Left forelimb (tissue), 1 donor: Measurements from ENCODE around the gene SIPA1L3.

Experiments used
- DNase-seq: peaks from one replicate; pipeline ENCODE4 v3.0.0-alpha.2; 2018; ENCODE audit warnings: low spot score

SIPA1L3 gene

GRCh38 chr19:38072776-38073750 lies 166.1 kb downstream of the SIPA1L3 start:
- no peak for DNase-seq

GRCh38 chr19:38073841-38074685 lies 167.1 kb downstream of the SIPA1L3 start:
- DNase-seq: no peak

GRCh38 chr19:38076337-38076736 lies 169.3 kb downstream of the SIPA1L3 start:
- no peak for DNase-seq

DNA sequence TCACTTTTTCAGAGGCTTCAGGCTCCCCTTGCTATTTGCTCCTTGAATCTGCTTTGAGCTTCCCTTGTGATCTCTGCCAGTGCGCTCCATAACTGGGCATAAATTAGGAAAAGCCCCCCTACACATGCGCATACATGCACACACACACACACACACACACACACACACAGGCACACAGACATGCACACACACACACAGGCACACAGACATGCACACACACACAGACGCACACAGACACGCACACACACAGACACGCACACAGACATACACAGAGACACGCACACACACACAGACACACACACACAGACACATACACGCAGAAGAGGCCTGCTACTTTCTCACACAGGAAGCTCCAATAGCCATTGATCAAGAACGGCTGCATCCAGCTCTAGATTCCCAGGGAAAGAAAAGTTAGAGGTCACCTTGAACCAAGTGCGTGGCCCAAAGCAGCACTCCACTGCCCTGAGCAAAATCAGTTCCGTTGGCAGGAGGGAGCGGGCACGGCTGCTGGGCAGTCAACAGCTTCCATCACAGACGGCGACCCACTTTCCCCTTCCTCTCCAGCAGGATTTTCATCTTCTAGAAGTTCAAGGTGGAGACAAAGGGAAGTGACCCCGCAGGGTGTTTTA lies 171.4 kb downstream of the SIPA1L3 start:
- DNase-seq: no peak

DNA sequence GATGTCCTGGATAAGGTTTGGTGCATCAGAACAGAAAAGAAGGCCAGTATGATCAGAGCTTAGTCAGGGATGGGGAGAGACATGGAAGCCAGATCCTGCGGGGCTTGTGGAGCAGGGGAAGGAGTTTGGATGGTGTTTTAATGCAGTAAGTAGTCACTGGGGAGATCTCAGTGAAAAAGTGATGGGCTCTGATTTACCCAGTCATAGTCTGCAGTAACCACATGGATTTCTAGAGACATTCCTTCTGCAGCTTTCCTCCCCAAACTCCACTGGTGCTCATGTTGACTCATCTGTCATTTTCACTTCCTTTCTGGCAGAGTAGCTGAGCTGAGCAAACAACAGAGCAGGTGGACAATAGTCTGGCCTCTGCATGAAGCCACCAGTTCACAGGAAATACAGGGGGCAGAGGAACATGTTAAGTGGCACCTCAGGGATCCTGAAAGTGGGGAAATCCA lies 172.9 kb downstream of the SIPA1L3 start:
- DNase-seq: no peak

DNA sequence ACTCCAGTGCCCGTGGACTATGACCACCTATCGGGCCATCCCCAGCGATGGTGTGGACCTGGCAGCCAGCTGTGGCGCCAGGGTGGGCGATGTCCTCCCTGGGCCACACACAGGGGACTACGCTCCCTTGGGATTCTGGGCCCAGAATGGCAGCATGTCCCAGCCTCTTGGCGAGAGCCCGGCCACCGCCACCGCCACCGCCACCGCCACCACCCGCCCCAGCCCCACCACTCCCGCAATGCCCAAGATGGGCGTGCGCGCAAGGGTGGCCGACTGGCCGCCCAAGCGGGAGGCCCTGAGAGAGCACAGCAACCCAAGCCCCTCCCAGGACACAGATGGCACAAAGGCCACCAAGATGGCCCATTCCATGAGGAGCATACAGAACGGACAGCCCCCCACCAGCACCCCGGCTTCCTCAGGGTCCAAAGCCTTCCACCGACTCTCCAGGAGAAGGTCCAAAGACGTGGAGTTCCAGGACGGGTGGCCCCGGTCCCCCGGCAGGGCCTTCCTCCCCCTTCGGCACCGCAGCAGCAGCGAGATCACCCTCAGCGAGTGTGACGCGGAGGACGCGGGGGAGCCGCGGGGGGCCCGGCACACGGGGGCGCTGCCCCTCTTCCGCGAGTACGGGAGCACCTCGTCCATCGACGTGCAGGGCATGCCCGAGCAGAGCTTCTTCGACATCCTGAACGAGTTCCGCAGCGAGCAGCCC lies 174.7 kb downstream of the SIPA1L3 start:
- DNase-seq: no peak

GRCh38 chr19:38082256-38083118 lies 175.5 kb downstream of the SIPA1L3 start:
- DNase-seq: no peak

DNA sequence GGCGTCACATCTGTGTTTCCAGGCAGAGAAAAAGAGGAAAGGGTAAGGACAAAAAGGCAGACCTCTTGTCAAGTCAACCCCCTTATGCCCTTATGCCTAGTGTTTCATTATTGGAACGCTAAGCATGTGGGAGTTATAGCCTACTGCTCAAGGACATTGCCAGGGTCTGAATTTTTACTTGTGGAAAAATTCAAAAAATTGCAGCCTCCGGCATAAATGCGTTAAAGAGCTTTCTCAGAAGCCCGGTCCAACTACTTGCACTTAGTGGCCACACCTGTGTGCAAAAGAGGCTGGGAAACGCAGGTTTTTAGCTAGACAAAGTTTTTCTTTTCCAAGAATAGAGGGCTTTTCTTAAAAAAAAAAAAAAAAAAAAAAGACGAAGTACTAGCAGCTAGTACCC lies 177.2 kb downstream of the SIPA1L3 start:
- no peak for DNase-seq

GRCh38 chr19:38089440-38089839 lies 182.4 kb downstream of the SIPA1L3 start:
- DNase-seq: no peak

- no peak for DNase-seq
Observed at GRCh38 chr19:38093154-38093553, 186.1 kb downstream of the SIPA1L3 start.

GRCh38 chr19:38093587-38093986 lies 186.6 kb downstream of the SIPA1L3 start:
- DNase-seq: no peak

- DNase-seq: no peak
Observed at GRCh38 chr19:38095411-38096308, 188.7 kb downstream of the SIPA1L3 start.

DNA sequence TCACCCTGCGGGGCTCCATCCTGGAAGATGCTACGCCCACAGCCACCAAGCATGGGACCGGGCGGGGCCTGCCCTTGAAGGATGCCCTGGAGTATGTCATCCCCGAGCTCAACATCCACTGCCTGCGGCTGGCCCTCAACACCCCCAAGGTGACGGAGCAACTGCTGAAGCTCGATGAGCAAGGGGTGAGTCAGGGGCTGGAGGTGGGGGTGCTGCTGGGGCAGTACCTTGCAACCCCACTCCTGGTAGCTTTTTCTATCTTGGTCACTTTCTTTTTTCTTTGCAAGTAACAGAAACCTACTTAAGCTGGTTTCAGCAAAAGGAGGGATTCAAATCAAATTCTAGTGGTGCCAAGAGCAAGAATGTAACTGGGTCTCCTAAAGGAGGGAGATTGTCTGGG lies 193.0 kb downstream of the SIPA1L3 start:
- DNase-seq: no peak

DNA sequence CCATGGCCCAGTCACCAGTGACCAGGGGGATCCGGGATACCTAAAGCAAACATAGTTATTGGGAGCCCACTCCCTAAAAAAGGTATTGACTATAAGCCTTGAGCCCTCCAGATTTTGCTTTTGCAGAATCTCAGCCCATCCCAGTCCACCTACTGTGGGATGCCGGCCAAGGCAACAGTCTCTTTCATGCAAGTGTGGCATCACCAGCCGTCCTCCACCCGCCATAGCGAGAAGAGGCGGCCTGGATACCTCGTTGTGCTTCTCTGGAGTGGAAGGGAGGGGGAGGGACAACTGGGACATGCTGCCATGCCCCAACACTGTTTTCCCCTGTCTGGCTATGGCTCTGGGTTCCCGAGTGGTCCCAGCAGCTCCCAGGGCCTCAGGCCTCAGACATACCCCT lies 193.6 kb downstream of the SIPA1L3 start:
- DNase-seq: no peak

GRCh38 chr19:38101723-38102122 lies 194.7 kb downstream of the SIPA1L3 start:
- no peak for DNase-seq

- DNase-seq: no peak
Observed at GRCh38 chr19:38105574-38105973, 198.6 kb downstream of the SIPA1L3 start.

DNA sequence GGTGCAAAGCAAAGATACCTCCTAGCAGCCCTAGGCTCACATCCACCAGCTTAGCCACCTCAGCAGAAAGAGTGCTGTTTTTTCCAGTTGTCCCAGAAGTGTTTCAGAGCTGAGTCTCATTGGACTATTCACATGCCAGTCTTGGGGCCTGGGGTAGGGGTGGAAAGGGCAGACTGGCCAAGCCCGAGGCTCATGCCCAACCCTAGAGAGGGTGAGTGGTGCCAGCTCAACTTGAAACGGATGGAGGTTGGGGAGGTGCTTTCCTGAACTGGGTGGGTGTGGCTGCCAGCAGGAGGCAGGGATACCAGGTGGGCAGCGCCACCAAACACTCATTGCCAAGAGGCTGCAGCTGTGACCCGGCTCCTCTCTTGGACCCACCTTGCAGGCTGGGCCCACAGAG lies 200.1 kb downstream of the SIPA1L3 start:
- DNase-seq: no peak

GRCh38 chr19:38111898-38112297 lies 204.9 kb downstream of the SIPA1L3 start:
- DNase-seq: no peak

GRCh38 chr19:38114651-38115050 lies 207.6 kb downstream of the SIPA1L3 start:
- no peak for DNase-seq
